HG03439 (cell line): ENCODE measurements around the gene NCOA4.
"Not testable (repeated sequence)": the region's sequence is repeated elsewhere in the genome, so short reads cannot be mapped to it uniquely, and the experiment has no call there.

ENCODE experiments used
- ATAC-seq: cut with Tn5 transposase; IDR thresholded peaks from one replicate; pipeline ENCODE4 v1.9.1; 2021; ENCODE audit warnings: mild to moderate bottlenecking, moderate library complexity; ENCODE audit not compliant: unreplicated experiment

Gene NCOA4

GRCh38 chr10:46020344-46020657 is 10.1 kb downstream of the NCOA4 start:
- no peak for ATAC-seq

GRCh38 chr10:46019569-46020343 is 10.7 kb downstream of the NCOA4 start:
- no peak for ATAC-seq

- ATAC-seq = no peak
Observed at GRCh38 chr10:46019177-46019528, 11.3 kb downstream of the NCOA4 start.

- ATAC-seq = no peak
Observed at GRCh38 chr10:46018453-46019176, 11.8 kb downstream of the NCOA4 start.

GRCh38 chr10:46017733-46018132 is 12.7 kb downstream of the NCOA4 start:
- no peak for ATAC-seq

GRCh38 chr10:46016811-46017210 is 13.6 kb downstream of the NCOA4 start:
- ATAC-seq = no peak

- ATAC-seq = no peak
Observed at GRCh38 chr10:46016190-46016589, 14.2 kb downstream of the NCOA4 start.

- ATAC-seq = no peak
Observed at GRCh38 chr10:46014683-46015405, 15.6 kb downstream of the NCOA4 start.

- no peak for ATAC-seq
Observed at GRCh38 chr10:46014206-46014605, 16.2 kb downstream of the NCOA4 start.

- ATAC-seq = no peak
Observed at GRCh38 chr10:46012746-46013145, 17.7 kb downstream of the NCOA4 start.

GRCh38 chr10:46006219-46006618 is 24.2 kb downstream of the NCOA4 start:
- ATAC-seq = no peak

- no peak for ATAC-seq
Observed at GRCh38 chr10:46005383-46005782, 25.0 kb downstream of the NCOA4 start.

- no peak for ATAC-seq
Observed at GRCh38 chr10:46004963-46005362, 25.5 kb downstream of the NCOA4 start.

GRCh38 chr10:46002916-46003693 is 27.3 kb downstream of the NCOA4 start:
- ATAC-seq = no peak

GRCh38 chr10:46002189-46002687 is 28.2 kb downstream of the NCOA4 start:
- not testable (repeated sequence) for ATAC-seq

- no peak for ATAC-seq
Observed at GRCh38 chr10:46001187-46001756, 29.2 kb downstream of the NCOA4 start.

GRCh38 chr10:46000538-46000937 is 29.9 kb downstream of the NCOA4 start:
- ATAC-seq = no peak

GRCh38 chr10:45999955-46000354 is 30.5 kb downstream of the NCOA4 start:
- ATAC-seq = not testable (repeated sequence)

- no peak for ATAC-seq
Observed at GRCh38 chr10:45997994-45998763, 32.2 kb downstream of the NCOA4 start.

- ATAC-seq = no peak
Observed at GRCh38 chr10:45997557-45997956, 32.9 kb downstream of the NCOA4 start.
